Stimulated activated CD4-positive, alpha-beta T cell treated with anti-CD3 and anti-CD28 coated beads, Interleukin-4, amount 100 ng/mL, for 1 hour (primary cell): ENCODE measurements around the gene MOV10L1.
"Not testable (repeated sequence)": the region's sequence is repeated elsewhere in the genome, so short reads cannot be mapped to it uniquely, and the experiment has no call there.

Experiments used
- DNase-seq: peaks from one replicate; pipeline ENCODE4 v3.0.0-alpha.2; 2020

Gene MOV10L1

GRCh38 chr22:50165436-50166123, 75.8 kb downstream of the MOV10L1 start:
- no peak for DNase-seq

GRCh38 chr22:50167689-50168489, 78.1 kb downstream of the MOV10L1 start:
- DNase-seq = no peak

DNA sequence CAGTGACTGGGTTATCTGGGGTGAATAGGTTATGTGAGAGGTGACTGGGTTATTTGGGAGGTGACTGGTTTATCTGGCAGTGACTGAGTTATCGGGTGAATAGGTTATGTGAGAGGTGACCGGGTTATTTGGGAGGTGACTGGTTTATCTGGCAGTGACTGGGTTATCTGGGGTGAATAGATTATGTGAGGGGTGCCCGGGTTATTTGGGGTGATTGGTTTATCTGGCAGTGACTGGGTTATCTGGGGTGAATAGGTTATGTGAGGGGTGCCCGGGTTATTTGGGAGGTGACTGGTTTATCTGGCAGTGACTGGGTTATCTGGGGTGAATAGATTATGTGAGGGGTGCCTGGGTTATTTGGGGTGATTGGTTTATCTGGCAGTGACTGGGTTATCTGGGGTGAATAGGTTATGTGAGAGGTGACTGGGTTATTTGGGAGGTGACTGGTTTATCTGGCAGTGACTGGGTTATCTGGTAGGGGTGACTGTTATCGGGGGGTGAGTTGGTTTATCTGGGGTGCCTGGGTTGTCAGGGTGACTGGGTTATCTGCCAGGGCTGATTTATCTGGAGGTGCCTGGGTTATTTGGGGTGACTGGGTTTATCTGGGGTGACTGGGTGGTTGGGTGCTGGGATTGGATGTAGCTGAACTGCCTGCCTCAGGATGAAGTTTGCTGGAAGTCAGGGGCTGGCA, 78.8 kb downstream of the MOV10L1 start:
- DNase-seq = not testable (repeated sequence)

- no peak for DNase-seq
Measured at GRCh38 chr22:50169181-50169759, 79.5 kb downstream of the MOV10L1 start.

DNA sequence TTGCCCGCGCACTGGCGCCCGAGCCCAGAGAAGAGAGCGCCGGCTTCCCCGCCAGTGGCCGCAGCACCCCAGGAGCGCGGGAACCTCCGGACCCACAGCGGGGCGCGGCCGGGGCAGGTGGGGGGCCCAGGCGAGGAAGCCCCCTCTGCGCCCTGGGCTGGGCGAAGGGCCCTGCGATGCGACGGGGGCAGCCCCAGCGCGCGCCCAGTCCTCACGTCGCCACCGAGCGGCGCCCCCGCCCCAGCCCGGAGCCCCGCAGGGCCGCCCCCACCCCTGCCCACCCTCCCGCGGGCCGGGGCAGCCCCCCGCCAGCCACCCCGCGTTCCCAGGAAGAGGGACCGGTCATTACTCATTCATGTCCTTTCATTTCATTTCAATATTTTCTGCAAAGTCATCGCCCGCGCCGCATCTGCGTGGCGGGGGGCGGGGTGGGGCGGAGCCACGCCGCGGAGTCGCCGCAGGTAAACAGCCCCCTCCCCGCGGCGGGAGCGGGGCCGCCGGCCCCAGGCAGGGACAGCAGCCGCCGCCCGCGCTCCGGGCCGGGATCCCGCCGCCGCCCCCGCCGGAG, 80.1 kb downstream of the MOV10L1 start:
- peak; percentile 70 for DNase-seq

GRCh38 chr22:50170453-50171318, 80.9 kb downstream of the MOV10L1 start, which contains the start of gene PANX2:
Gene PANX2 (plus strand): TSS chr22:50170731. CDS start chr22:50170731, 0 bp downstream.
- DNase-seq = no peak

DNA sequence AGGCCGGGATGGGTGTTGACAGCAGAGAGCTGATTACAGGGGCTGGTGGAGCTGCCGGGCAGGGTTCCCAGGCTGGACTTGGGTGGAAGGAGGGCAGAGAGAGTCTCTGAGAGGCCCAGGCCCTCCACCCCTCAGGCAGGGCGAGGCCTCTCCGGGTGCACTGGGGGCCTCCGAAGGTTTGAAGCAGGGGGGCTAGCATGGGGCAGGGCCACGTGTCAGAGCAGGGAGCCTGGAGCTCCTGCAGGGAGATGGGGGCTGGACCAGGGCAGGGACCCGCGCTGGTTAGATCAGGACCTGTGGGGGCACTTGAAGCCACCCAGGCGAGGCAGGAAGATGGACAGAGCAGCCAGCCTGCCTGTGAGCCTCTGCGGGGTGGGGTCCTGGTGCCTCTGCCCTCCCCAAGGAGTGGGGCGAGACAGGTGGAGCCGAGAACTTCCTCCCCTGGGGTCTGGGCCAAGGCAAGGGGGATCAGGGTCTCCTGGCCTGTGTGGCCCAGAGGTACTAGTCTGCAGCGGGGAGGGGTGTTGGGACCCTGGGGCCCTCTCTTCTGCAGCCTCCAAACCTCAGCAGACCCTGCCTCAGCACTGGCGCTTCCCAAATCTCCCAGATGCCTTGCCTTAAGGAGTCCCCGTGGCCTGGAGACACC, 81.6 kb downstream of the MOV10L1 start:
- DNase-seq = no peak

GRCh38 chr22:50171965-50172421, 82.2 kb downstream of the MOV10L1 start:
- no peak for DNase-seq

- no peak for DNase-seq
Measured at GRCh38 chr22:50173311-50173982, 83.6 kb downstream of the MOV10L1 start.

- DNase-seq = no peak
Measured at GRCh38 chr22:50173983-50174355, 84.2 kb downstream of the MOV10L1 start.

- no peak for DNase-seq
Measured at GRCh38 chr22:50174382-50175190, 84.8 kb downstream of the MOV10L1 start.

DNA sequence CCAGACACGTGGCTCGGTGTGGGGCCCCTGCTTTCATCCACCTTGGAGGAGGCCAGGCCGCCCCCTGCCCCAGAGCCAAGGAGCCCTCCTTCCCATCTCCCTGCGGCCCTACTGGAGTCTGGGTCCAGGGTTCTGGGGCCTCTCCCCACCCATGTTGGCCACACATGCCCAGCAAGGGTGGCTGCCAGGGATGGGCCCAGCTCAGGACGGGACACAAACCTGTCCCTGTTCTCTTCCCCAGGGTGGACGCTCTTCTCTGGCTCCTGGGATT, 85.3 kb downstream of the MOV10L1 start:
- no peak for DNase-seq

DNA sequence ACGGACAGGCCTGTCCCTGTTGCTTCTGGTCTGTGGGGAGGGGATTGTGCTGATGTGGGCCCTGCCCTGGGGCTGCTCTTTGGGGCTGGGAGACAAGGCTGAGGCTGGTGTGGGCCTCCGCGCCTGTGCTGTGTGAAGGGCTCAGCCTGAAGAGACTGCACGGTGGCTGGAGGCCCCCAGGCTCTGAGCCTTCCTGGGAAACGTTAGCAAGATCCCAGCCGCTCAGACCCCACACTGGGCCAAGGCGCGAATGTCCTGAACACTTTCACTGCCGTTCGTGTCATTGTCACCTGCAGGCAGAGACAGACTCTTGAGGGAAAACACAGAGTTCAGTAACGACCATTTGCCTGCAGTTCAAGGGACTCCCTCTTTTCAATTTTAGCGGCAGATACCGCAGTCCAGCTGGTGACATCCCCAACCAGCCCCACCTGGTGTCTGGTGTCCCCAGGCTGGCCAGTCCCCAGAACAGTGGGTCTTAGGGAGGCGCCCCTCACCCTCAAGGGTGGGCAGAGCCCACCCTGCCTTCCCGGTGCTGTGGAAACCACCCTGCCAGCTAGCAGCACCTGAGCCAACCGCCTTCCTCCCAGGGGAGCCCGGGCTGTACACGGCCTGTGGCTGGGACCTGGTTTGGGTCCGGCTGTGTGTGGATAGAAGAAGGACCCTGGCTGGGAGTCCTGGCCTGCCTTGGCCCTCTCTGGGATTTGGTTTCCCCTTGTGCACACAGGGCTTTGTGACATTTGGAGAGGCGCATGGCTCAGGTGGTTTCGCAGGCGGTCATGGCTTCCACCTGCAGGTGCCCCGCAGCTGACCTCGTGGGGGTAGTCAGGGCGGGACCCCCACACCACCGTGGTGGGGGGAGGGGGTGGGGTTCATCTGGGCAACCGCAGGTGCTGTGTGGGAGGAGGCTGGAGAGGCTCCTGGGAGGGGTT, 86.4 kb downstream of the MOV10L1 start:
- no peak for DNase-seq

DNA sequence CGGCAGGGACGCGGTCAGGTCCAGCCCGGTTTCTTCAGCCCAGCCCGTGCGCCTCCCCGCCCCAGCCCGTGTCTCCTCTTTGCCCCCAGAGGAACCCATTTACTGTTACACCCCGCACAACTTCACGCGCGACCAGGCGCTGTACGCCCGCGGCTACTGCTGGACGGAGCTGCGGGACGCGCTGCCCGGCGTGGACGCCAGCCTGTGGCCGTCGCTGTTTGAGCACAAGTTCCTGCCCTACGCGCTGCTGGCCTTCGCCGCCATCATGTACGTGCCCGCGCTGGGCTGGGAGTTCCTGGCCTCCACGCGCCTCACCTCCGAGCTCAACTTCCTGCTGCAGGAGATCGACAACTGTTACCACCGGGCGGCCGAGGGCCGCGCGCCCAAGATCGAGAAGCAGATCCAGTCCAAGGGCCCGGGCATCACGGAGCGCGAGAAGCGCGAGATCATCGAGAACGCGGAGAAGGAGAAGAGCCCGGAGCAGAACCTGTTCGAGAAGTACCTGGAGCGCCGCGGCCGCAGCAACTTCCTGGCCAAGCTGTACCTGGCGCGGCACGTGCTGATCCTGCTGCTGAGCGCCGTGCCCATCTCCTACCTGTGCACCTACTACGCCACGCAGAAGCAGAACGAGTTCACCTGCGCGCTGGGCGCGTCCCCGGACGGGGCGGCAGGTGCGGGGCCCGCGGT, 87.2 kb downstream of the MOV10L1 start:
- no peak for DNase-seq

- no peak for DNase-seq
Measured at GRCh38 chr22:50177537-50178470, 88.0 kb downstream of the MOV10L1 start.

- DNase-seq = no peak
Measured at GRCh38 chr22:50178471-50178864, 88.7 kb downstream of the MOV10L1 start.
